NOMO-1 treated with dmso at 0.1 percent for 144 hours (cell line): Measurements from ENCODE around the gene CENPP.

ENCODE experiments used
- DNase-seq: peaks from one replicate; lab custom pipeline; 2025; ENCODE audit not compliant: unreplicated experiment; lab: John Stamatoyannopoulos, UW

Gene CENPP

DNA sequence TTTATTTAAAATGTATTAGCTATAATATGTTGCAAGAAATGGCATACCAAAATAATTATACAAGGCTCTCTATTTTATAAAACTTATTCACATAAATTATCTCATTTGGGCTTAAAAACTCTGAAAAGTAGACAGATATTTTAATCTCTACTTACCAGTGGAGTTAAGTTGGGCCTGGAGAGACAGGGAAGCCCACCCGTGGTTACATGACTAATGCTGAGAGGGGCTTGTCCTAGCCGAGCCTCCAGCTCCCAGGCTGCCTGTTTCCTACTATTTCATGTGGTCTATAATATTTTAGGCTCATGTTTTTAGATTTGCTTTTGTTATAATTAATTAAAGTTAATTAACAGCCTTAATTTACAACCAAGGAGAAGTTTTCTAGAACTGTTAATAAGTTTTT is 177.4 kb downstream of the CENPP start:
- DNase-seq = no peak

DNA sequence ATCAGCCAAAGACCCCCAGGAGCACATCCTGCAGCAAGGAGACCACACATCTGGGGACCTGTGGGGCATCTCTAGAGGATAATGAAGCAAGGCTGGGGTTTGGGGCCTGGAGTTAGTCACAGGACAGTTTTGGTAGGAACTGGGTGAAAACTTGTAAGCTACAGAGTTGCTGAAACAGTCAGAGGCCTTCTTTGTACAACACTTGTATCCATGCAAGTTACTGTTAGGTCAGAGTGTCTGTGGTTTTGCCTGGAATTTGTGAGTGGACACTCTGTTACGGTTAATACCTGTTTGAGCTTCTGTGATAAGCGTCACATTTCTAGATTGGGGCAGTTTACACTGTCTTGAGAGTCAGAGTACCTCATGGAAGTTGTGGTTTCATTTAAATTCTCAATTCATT is 179.1 kb downstream of the CENPP start:
- DNase-seq = no peak

DNA sequence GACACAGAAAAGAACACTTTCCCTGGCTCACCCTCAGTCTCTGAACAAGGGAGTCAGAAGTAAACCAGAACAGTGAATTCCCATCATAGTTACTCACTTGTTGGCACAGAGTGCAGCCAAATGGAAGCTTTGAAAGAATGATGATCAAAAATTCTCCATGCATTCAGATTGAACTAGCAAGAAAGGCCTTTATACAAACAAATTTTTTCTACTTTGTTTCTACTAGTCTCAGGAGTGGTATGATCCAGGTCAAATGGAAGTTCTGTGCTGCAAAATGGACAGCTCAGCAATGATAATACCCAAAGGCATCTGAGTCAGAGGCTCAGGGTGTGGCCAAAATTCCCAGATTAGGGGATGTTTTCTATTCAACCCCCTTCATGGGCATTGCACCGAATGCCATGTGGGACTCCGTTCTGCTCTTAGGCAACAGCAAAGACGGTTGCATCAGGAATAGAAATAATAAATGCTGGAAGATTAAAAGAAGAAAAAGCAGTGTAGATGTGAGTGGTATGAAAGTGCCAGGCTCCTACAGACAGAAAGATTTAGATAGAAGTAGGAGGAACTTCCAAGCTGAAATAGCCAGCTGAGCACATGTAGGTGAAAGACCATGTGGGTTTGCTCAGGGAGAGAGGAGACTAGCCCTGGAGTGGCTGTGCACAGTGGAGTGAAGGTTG is 180.6 kb downstream of the CENPP start:
- DNase-seq = no peak

DNA sequence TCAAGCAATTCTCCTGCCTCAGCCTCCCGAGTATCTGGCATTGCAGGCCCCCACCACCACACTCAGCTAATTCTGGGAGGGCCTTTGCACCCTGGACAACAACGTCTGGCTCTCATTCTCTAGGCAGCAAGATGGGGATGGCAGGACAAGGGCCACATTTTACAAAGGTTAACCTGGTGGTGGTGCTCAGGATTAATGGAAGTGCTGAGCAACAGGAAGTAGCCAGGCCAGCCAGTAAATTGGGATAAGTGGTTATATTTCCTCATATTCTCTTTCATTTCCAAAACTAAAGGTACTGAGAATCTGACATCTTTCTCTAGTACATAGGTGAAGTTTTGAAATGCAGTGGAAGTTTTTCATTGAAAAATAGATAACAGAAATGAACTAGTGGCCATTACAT is 181.3 kb downstream of the CENPP start:
- no peak for DNase-seq

DNA sequence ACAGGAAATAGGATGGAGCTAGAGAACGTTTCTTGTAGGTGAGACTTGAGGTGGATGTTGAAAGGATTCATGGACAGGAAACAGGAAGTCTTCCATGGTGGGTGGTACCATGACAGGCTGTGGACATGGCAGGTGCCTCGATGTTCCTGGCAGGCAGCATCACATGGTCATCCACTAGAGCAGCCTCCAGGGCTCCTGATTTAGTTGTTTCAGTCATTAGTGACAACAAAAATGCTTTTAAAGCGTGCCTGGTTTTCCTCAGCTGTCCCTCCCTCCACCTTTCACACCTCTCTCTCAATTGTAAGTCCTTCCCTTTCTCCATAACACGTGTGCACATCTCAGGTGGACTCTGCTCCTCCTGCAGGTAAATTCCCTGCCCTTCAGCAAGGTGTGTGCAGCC is 181.7 kb downstream of the CENPP start:
- DNase-seq = no peak

DNA sequence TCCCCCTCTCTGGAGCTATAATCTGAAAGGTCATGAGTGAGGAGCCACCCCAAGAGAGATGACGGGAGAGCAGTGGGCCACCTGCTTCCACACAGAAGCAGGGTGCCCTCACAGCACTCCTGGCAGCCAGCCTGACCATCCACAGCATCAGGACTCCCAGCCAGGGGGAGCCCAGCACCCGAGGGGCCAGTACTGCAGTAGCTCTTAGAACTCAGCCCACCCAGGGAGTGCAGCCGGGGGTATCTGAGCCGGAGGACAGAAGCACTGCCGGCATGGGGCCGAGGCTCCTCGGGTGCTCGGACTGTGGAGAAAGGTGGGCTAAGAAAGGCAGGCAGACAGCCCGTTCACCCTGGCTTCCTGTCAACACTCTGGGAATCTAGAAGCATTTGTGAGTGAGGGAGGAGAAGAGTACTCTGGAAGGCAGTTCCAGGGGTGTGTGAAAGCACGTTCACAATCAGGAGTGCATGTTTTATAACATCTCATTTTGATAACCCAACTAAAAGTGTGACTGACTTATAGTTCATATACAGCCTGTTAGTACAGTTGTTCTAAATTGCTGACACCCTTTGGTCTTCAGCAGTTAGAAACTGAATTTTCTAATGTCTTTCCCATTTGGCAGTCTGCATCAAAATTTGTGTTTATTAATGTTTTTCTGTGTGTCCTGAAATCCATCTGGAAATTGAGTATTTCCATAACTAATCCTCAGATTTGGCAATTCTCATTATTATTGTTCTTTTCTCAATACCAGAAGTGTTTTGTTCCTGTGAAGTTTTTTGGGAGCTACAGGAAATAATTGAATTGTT is 182.5 kb downstream of the CENPP start:
- DNase-seq = no peak

DNA sequence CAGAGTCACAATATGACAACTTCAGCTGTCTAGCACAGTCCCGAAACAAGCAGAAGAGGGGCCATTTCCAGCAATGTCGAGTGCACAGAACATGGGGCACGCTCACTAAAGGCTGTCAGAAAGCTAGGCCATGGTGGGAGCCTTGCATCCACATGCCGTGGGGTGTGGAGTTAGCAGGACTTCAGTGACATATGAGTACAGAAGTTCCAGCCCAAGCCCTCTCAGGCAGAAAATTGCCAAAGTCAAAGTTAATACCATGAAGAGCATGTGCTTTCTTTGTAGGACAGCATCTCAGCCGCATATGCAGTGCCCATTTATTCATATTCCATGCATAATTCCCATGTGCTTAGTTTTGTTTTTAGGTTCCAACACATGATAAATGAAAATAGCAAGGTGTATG is 183.3 kb downstream of the CENPP start:
- DNase-seq = no peak

DNA sequence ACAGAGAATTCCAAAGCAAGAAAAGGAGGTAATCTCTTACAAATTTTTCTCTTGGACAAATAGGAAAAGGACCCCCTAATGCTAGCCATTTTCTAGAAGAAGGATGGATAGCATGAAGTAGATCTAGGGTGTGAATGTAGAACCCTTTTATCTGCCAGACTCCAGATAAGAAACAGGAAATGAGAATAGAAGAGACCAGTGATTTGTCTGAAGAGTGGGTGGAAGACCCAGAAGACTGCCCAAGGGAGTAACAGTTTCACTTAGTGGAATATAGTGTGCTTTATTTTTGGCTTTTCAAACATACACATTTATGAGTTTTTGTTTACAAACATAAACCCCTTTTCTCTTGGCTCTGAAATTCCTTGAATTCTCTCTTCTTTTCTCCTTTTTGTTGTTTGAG is 185.0 kb downstream of the CENPP start:
- DNase-seq = no peak

DNA sequence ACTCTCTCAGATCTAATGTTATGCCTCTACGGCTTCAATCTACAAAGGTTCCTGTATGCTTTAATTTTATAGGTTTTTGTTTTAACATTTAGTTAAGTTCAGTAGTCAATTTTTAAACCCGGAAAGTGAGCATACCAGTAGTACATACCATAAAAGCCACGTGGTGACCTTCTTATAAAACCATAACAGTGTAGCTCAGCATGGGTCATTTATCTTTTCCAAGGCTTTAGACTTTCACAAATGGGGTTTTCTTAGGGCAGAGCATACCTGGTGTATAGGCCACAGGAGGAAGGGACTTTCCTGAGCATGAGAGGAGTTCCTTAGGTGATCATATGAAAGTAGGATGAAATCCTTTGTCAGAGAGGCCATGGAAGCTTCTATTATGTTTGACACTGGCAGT is 186.9 kb downstream of the CENPP start:
- DNase-seq = no peak

DNA sequence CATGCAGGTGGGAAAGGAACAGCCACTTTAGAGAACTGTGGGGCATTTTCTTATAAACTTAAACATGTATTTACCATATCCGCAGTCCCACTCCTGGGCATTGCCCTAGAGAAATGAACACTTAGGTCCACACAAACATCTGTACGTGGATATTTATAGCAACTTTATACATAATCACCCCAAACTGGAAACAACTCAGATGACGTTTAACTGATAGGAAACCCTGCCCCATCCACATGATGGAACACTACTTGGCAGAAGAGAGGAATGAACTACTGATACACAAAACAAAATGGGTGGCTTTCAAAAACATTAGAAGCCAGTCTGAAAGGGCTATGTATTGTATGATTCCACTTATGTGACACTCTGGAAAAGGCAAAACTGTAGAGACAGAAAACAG is 187.6 kb downstream of the CENPP start:
- DNase-seq = no peak

DNA sequence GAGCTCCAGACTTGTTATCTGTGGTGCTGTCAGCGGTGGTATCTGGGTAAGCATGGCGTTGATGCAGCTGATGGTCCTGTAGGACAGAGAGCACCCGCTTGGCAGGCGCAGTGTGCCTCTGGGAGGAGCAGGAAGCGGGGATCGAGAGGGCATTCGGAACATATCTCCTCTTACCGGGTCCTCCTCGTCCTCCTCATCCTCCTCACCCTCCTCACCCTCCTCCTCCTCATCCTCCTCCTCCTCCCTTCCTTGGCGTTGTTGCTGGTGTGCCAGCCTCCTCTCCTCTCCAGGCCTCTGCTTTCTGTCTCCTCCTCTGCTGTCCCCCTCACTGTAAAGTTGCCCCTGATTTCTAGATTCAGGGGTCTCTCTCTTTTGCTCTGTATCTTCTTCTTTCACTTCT is 188.9 kb downstream of the CENPP start:
- no peak for DNase-seq

DNA sequence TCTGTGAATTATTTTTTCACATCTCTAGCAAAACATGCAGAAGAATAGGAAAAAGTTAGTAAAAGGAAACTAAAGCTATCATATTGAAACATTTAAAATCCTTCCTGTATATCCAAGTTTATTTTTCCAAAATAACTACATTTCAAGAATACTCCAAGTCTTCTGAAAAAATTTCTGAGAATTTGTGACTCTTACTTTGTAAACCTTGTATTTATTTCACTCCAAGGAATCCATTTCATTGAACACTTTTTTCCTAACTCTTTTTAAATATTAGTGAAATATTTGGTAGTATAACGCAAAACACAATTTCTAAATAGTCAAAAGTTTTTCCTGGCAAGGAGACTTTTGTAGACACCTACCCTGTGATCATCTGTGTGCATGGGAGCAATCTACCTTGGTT is 190.8 kb downstream of the CENPP start:
- no peak for DNase-seq

DNA sequence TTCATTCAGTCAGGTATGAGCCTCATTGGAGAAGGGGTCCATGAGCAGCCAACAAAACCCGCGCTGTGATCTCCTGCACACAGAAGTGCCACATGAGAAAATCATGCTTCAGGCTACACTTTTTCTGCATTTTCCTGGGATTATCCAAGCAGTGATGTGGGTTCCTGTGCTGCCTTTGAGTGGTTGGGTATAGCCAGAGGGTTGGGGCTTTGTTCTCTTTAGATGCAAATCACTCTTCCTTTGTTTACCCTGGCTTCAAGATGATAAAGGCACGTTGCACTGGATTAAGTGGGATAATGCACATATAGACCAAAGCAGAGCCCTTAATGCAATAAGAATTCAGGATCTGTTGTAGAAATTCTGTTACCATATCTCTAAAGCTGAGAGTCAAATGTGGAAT is 191.3 kb downstream of the CENPP start:
- no peak for DNase-seq

DNA sequence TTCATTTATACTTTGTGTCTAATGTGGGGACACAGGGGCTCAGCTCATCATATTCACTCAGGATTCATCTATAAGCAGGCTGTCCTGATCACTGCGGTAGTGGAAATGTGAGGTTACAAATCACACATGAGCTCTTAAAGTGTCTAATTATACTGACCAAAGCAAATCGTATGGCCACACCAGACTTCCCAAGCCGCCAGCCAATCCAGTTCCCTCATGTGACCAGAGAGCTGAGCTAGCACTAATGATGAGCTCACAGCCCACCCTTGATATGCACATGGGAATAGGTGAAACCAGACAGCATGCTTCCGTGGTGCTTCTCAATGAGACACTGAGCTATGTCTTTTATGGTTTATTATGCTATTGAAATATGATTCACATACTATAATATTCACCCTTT is 192.4 kb downstream of the CENPP start:
- no peak for DNase-seq

DNA sequence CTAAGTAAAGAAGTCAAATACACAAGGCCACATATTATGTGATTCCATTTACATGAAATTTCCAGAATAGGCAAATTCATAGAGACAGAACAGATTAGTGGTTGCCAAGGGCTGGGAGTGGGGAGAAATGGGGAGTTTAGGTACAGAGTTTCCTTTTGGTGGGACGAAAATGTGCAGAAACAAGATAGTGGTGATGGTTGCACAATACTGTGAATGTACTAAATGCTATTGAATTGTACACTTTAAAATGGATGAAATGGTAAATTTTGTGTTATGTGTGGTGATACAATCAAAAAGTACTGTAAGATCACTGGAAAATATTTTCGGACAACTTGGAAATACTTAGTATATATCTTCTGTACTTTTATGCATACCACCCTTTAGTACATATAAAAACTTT is 195.1 kb downstream of the CENPP start:
- no peak for DNase-seq

DNA sequence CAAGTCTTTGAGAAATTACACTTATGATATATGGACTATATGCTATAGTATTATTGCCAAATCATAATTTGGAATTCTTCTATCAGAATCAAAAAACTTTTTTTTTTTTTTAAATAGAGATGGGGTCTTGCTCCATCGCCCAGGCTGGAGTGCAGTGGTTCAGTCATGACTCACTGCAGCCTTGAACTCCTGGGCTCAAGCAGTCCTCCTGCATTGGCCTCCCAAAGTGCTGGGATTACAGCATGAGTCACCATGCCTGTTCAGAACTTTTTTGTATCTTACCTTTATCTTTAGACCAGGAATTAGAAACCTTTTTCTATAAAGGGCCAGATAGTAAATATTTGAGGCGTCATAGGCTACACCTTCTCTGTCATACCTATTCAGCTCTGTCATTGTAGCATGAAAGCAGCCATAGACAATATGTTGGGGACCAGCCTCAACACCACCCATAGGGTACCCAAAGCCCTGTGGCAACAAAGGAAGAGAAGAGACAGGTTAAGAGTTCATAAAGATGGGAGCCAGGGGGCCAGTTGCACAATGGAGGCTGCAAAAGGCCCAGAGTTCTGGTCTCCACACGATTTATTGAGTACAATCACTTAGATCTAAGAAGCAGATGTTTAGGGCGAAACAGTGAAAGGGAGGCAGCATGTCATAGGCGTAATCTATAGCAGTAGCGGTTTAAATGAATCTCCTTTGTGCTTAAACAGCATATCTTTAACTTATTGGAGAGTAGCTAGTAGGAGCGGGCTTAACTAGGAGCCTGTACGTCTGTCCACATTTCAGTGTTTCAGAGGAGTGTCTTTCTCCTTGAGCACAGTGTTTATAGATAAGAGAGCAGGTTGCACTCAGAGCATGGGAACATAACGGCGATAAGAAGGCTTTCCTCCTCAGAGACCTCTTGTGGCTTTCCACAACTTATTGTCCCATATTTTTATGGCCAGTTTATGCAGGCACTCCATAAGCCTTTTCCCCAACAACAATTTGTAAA is 197.5 kb downstream of the CENPP start:
- no peak for DNase-seq

DNA sequence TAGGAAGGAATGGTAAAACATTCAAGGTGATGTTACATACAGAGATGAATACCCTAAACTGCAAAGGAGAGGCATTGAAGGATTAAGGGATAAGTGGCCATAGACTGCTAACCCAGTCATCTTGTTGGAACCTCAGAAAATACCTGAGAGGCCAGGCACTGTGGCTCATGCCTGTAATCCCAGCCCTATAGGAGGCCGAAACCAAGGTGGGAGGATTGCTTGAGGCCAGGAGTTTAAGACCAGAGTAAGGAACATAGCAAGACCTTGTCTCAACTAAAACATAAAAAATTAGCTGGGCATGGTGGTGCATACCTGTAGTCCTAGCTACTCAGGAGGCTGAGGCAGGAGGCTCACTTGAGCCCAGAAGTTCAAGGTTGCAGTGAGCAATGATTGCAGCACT is 199.1 kb downstream of the CENPP start:
- no peak for DNase-seq

DNA sequence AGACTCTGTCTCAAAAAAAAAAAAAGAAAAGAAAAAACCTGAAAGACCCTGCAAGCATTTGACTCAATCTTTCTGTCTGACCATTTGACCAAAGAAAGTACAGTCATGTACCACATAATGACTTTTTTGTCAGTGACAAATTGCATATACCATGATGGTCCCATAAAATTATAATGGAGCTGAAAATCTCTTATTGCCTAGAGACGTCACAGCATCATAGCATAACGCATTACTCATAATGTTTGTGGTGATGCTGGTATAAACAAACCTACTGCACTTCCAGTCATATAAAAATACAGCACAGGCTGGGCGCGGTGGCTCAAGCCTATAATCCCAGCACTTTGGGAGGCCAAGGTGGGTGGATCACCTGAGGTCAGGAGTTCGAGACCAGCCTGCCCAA is 199.6 kb downstream of the CENPP start:
- no peak for DNase-seq

DNA sequence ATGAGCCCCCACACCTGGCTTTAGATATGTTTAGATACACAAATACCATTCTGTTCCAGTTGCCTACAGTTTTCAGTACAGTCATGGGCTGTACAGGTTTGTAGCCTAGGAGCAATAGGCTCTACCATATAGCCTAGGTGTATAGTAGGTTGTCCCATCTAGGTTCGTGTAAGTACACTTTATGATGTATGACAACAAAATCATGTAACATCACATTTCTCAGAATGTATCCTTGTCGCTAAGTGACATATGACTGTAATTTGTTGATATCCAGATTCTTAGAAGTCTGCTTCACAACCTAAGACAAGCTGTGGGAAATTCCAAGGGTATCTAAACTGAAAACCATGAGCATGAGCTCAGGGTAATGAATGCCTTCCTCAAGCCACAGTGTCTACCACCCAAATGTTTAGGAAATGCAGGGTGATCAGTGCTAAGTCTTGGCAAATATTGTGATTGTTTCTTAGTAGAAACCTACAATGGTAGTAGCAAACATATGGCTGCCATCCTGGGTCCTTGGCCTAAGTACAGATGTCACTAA is 201.6 kb downstream of the CENPP start:
- no peak for DNase-seq

DNA sequence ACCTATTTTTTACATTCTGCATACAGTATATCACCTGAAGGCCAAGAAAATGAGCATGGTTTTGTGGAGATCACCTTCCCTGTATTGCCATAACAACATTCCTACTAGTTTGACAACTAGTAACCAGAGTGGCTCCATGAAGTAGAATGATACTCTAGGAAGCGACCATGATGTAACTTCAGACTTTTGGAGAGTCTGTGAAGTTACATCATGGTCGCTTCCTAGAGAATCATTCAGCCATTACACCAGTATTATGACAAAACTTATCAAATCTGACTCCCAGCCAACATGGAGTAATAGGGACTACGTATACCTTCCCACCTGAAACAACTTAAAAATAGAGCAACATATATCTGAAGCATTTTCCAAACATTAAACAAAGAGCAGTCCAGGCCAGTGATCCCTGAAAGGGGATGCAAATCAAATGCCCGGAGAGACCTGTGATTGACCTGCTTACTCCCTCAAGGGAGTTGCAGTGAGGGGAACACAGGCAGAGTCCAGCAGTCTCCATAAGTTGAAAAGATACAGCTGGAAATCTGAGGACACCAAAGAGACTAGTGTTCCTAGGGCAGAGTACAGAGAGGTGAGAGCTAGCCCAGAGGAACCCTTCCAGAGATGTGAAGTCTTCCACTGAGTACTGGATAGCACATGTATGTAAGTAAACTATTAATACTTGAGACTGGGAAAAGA is 202.2 kb downstream of the CENPP start:
- no peak for DNase-seq

DNA sequence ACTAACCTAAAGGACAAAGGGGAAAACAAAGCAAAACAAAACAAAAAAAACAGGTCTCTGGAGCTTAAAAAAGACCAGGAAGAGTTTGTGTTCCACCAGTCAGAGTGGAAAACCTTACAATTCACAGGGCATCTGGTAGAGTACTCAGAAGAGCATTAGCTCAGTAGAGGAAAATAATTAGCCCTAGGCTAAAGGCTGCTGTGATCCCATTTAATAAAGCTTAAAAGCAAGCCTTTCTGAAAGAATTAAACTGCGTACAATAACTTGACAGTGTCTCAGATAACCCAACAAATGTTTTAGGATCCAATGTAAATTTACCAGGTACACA is 202.7 kb downstream of the CENPP start:
- DNase-seq = no peak
